HG03175 (cell line): ENCODE results near the gene SYT5.
"Not testable (repeated sequence)": the region's sequence is repeated elsewhere in the genome, so short reads cannot be mapped to it uniquely, and the experiment has no call there.

ENCODE experiments used
- ATAC-seq: cut with Tn5 transposase; IDR thresholded peaks from one replicate; pipeline ENCODE4 v1.9.1; 2021; ENCODE audit warnings: mild to moderate bottlenecking, moderate library complexity; ENCODE audit not compliant: unreplicated experiment

SYT5 gene

DNA sequence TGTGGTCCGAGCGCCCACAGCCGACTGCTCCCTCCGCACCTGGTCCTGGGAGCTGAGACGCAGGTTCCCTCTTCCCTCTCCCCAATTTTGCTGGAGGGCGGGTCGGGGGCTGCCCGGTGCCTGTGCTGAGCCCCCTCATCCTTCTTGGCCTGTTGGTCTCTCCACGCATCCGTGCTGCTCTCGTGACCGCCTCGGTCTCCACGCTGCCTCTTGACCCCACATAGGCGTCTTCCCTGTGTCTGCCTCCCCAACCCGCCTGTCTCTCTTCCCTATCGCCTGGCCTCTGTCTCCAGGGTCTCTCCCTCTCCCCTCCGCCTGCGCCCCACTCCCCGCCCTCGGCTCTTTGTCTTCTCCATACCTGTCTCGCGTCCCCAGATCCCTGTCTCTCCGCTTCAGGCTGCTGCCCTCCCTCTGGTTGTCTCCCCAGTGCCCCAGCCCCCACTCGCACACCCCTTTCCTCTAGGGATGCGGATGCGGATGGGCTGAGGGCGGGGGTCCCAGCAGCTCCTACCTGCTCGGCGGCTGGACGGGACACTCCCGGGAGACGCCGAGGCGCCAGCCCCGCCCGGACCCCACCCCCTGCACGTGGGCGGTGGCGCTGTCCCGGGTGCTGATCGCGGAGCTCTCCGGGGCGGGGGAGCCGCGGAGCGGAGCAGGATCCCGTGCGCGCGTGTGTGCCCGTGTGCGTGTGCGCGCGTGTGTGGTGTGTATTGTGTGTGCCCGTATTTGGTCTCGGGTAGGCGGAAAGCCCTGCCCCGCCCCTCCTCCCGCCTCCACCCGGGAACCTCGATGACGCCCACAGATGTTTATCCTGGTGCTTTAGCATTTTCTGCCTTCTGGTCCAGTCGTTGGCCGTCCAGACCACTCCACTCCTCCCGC is at the start of gene SYT5:
Gene SYT5, minus strand, starts transcription at position 684 of the 879 bp plus-strand sequence. CDS start 1,248 bp downstream, outside the sequence.
- no peak for ATAC-seq

DNA sequence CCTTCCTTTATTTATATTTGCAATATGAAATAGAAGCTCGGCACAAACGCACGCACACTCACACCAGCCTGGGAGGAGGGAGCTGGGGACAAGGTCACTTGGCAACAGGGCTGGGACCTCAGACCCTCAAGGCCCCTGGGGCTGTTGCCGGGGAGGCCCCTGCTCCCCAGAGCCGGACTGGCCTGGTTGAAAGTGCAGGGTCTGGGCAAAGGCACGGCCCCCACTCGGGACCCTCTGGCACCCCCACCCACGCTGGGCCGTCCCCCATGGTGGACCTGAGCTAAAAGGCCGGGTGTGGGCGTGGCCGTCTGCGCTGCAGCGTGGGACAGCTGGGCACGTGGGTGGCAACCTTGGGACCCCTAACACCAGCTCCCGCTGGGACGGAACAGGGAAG is 49.7 kb upstream of the SYT5 start:
- no peak for ATAC-seq

DNA sequence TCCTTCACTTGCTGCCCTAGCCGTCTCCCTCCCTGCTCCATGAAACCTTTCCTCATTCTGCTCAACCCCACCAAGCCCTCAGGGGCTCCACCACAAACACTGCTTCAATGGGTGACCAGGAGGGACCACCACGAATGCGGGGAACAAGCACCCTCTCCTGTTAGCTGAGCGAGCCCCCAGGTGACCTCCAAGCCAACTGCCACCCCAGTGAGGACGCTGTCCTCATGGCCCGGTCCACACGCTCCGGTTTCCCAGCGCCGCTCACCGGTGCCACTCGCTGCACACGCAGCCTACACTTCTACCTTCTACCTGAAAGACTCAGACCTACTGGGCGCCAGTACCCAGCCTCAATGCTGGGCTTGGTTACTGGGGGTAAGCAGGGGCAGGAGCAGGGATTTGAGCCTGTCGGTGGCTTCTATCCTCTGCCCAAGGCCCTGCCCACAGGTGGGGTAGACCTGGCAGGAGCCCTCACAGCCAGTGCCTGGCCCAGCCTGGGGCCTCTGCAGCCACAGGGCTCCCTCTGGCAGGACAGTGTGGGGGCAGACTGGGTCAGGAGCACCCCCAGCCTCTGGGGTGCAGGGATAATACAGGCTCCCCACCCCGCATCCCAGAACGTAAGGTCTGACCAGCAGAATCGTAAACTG is 49.2 kb upstream of the SYT5 start:
- no peak for ATAC-seq

DNA sequence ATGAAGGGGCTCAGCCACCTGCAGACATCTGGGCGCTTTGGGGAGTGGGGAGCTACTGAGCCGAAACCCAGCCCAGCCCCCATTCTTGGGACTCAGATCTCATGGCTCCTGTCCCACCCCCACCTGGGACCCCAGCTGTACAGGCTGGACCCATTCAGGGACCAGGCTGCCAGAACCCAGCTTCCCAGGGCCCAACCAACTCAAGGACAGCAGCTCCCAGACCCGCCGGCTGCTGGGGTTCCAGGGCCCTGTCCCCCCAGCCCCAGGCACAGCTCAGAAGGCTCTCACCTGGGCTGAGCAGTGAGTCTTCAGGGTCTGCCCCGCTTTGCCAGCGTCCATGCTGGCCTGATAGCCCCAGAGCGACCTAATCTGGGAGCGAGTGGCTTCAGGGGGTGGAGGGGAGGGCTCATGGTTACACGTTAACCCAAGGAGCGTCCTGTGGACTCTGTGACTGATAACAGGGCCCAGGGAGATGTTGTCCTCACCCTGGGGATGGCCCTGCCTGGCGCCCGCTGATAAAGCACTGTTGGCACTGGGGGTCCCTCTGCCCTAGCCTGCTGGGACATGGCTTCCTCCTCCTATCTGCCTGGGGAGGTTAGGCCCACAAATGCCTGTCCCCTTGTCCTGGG is 48.4 kb upstream of the SYT5 start, which contains the start of gene TMEM86B:
Gene TMEM86B, minus strand, starts transcription at position 361 of the 629 bp plus-strand sequence. Its CDS starts 22 bp downstream, at position 339.
- no peak for ATAC-seq

DNA sequence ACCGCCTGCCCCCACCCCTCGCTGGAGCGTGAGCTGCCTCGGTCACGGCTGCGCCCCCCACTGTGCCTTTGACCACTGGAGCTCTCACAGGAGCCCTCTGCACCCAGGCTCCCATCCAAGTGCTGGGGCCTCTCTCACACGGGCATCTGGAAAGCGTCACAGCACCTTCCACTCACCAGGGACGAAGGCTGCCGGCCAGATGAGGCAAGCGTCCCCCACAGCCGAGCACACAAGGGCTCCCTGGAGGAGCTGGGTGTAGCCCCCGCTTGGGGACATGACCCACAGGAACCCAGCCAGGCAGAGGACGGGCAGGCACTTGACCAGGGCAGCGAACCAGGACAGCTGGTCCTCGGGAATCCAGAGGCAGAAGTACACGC is 47.9 kb upstream of the SYT5 start:
- no peak for ATAC-seq

DNA sequence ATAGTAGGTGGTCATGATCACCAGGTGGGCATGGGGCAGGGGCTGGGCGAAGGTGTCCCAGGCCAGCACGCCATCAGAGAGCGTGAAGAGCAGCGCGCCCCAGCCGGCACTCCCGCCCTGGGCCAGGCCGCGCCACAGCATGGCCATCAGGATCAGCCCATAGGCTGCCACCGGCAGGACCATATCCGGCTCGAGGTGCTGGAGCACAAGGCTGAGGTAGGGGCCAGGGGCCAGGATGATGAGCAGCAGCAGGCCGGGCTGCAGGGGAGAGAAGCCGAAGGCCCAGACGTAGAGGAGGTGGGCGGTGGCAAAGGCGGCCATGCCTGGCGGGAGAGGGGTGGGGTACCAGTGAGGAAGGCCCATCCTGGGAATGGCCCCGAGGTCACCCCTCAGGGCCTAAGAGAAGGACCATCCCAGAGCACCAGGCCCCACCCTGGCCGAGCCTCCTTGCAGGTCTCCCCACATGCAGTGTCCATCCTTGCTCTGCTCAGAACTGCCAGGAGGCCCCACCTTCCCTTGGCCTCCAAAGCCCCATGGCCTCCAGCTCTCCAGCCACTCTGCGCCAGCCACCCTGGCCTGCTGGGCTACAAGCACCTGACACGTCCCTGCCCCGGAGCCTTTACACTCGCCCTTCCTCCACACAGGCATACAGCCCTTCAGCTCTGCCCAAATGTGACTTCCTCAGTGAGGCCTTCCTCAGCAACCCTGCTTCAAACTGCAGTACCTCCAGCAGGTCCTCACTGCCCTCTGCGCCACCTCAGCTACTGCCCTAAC is 47.3 kb upstream of the SYT5 start:
- ATAC-seq, result no peak

DNA sequence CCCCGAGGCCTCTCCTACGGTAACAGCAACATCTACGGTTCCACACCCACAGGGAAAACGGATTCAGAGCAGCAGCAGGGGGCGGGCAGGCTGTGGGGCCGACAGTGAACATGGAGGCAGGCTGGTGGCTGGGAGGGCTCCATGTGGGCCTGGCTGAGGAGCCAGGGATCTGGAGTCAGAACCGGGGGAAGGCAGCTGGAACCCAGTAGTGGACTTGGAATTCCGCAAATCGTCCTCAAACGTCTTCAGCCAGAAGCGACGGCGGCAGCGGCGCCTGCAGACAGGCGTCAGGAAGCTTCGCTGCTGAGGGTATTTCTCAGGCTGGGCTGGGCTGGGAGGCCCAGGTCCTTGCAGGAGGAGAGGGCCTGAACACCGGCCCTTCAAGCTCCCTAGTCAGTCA is 46.7 kb upstream of the SYT5 start:
- no peak for ATAC-seq

DNA sequence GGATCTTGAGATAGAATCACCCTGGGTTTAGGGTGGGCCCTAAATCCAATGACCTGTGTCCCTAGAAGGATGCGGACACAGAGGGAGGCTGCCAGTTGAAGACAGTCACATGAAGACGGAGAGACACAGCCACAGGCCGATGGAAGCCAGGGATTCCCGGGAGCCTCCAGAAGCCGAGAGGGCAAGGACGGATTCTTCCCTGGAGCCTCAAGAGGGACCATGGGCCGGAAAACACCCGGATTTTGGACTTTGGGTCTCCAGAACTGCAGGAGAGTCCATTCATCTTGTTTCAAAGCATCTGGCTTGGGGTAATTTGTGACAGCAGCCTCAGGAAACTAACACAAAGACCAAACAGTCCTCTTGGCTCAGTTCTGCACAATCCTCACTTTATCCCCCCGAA is 46.2 kb upstream of the SYT5 start:
- no peak for ATAC-seq

DNA sequence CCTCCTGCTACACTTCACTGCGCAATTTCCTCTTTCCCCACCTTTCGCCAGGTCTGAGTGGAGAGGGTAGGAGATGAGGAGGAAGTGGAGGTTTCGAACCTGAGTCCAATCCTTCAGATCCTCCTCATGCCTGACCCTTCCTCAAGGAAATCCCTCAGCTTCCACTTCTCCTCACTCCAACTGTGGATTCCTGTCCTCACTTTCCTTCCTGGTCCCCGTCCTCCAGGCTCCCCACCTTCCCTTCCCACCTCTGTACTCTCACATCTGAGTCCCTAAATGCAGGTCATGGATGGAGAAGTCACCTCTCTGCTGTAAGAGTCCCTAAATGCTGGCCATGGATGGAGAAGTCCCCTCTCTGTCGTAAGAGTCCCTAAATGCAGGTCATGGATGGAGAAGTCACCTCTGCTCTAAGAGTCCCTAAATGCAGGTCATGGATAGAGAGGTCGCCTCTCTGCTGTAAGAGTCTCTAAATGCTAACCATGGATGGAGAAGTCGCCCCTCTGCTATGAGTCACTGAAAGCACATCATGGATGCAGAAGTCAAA is 45.4 kb upstream of the SYT5 start:
- no peak for ATAC-seq

DNA sequence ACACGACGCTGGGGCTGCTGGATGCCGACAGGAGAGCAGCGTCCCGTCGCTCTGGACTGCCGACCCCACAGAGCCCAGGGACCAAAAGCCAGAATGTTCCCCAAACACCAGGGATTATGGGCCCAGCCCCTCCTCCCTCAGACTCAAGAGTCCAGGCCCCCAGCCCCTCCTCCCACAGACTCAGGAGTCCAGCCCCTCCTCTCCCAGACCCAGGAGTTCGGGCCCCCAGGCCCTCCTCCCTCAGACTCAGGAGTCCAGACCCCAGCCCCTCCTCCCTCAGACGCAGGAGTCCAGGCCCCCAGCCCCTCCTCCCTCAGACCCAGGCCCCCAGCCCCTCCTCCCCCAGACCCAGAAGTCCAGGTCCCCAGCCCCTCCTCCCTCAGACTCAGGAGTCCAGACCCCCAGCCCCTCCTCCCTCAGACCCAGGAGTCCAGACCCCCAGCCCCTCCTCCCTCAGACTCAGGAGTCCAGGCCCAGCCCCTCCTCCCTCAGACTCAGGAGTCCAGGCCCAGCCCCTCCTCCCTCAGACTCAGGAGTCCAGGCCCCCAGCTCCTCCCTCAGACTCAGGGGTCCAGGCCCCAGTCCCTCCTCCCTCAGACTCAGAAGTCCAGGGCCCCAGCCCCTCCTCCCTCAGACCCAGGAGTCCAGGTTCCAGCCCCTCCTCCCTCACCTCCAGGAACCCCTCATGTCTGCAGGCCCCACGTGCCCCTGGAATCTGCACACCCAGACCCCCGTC is 44.8 kb upstream of the SYT5 start:
- ATAC-seq, result not testable (repeated sequence)

DNA sequence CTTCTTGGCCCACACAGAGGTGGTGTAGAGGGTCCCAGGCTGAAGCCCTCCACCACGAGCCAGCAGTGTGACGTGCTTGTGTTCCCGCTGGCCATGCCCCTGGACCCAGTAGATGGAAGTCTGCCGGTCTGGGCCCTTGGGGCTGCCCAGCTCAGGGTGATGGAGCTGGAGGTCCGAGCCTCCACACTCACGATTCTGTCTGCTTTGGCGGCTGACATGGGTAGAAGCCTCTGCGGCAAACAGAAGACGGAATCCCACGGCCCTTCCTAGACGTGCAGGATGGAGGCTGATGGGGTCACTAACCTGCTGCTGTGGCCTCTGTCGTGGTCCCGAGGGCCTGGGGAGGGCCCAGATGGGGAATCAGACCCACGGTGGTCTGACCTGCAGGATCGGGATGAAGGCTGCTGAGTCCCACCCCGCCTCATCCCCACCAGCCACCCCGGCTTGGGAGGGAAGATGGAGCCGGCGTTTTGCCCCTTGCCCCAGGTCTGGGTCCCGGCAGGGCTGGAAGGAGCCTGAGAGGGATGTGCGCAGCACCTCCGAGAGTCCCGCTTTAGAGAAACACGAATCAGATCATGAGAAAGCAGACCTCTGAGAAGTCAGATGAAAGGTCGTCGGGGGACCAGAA is 44.1 kb upstream of the SYT5 start:
- ATAC-seq, result no peak

DNA sequence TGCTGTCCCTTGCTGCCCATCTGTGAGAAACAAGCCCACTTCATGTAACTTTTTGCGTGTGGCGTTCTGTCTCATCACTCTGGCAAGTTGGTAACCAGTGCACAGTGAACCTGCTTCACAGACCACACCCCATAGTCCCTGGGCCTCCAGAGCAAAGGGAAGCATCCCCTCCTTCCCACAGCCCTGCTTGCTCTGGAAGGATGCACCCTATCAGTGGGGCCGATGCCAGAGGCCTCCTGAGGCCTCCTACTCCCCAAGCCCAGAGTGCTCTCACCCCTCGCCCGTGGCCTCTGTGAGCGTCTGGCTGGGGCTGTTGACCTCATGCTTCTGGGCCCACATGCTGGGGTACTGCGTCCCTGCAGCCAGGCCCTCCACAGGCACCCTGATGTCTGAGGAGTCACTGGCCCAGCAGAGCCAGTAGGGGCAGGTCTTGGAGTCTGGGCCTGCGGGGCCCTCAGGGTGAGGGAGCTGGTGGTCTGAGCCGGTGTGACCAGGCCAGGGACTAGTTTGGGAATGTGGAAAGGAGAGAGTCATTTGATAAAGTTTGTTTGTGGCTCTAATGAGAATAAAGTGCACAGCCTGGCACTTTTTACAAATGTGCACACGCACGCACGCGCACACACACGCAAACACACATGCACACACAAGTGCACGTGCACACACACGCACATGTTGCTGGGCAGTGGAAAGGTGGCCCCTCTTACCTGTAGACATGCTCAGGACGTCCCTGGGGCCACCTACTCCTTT is 43.4 kb upstream of the SYT5 start:
- ATAC-seq, result no peak

DNA sequence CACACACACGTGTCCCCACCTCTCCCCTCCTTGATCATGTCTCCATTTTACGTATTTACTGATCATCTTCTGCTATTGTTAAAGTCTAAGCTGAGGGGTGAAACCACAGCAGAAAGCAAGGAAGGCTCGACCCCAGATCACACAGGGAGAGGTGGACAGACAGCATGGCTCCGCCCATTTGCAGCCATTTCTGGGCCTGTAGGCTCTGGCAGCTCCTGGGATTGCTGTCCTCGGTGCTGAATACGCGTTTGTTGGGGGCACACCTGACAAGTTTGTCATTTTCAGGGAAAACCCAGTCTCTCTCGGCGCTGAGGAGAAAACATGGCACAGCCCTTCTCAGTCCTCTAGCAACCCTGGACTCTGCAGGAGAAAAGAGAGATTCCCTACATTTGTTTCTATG is 40.4 kb upstream of the SYT5 start:
- no peak for ATAC-seq

DNA sequence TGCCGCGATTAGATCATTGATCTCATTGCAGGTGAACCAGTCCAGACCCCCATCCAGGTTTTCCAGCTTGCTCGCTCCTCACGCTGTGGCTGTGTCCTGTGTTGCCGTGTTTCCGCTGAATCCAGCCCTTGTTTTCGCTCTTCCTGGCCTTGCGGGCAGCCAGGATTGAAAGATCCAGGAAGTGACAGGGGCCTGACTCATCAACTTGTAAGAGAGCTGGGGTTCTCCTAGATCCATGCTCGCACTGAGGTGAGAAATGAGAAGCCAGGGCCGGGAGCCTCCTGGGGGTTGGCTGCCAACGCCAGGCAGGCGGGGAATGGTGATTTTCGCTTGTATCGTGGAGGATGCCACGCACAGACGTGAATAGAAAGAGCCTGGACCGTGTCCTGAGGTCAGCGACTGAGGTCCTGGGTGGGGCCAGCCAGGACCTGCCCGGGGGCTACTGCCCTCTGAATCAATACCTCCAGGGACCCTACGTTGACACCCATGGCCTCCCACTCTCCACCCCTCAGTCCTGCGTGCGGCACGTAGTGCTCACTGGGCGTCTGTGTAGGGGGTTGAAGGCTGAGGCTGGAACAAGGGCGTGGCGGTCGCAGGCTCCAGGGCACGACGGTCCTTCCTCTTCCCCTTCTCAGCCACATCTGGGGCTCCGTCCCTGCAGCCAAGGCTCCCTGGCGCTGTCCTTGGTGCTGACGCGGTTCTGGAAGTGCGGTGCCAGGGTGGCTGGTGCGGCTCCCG is 36.5 kb upstream of the SYT5 start:
- no peak for ATAC-seq

DNA sequence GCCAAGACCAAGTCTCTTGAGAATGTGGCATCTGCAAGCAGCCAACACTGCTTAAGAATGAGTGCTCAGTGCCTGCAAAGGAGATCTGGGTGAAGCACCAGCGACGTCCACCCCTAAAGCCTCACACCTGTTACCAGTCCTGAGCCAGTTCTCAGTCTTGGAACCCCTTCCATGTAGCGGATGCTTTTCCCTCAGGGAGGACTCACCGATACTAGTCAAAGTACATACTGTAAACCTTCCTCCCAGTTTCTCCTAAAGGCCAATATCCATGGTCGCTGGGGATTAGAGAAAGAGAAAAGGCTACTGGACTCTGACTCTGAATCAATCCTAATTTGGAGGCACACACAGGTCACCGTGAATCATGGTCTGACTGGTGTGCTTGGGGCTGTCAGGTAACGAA is 33.5 kb upstream of the SYT5 start:
- ATAC-seq, result no peak

DNA sequence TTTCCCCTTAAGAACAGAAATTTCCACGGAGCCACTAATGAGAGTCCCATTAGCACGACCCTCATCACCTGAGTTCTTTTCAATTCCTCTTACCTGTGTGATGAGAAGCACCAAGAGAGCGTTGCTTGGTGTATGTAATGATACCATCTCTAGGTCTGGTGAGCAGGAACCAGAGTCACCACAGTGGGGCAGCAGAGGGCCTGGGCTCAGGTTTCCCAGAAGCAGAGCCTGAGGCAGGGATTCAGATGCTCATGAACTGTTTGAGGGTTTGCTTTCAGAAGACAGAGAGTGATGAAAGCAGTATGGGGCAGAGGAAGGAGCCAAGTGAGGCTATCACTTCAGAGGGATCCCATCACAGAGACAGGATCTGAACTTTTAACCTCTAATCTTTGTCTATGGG is 32.4 kb upstream of the SYT5 start:
- ATAC-seq, result no peak

DNA sequence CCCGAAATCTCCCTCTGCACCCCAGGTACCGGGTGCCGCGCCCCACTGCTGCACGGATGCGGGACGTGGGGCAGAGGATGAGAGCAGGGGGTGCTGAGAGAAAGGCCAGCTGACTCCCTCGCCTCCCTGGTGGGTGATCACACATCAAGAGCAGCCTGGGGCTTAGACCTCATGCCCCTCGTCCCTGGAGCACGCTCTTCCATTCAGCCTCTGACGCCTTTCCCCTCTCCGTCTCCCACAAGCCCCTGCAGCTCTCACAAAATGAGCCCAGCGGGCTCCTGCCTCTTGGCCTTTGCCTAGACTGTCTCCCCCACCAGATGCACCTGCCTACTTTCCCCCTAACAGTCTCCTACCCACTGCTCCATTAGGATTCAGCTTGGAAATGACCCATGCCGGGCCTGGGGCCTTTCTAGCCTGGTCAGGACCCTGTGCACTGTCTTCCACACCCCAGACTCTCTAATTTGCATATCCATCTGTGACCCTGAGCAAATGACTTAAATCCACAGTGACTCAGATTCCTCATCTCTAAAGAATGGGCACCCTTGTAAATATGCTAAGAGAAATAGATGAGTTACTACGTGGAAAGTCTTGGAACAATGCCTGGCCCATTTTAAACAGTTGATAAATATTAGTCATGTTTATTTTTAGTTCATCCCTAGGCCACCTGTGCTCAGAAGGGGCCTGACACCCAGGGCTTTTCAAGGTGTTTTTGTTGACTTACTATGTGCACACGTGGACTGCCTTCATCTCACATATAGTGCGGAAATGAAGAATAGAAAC is 29.8 kb upstream of the SYT5 start:
- no peak for ATAC-seq
